AG09319 (cell line): ENCODE measurements around the gene FSD1L.

ENCODE experiments used
- DNase-seq: peaks from one replicate; pipeline ENCODE4 v3.0.0-alpha.2; 2010; ENCODE audit warnings: low read depth; ENCODE audit errors: extremely low read depth
- CTCF ChIP-seq: IDR thresholded peaks from 2 replicates; pipeline ENCODE4 v1.5.1; 2011; ENCODE audit warnings: low read depth, mild to moderate bottlenecking, inconsistent platforms, low read length, moderate library complexity

Gene FSD1L

GRCh38 chr9:105437704-105438103, 10.1 kb upstream of the FSD1L start:
- TF ChIP-seq CTCF = no peak
- DNase-seq = no peak

GRCh38 chr9:105438141-105438806, 9.6 kb upstream of the FSD1L start:
- DNase-seq = no peak
- TF ChIP-seq CTCF = no peak

DNA sequence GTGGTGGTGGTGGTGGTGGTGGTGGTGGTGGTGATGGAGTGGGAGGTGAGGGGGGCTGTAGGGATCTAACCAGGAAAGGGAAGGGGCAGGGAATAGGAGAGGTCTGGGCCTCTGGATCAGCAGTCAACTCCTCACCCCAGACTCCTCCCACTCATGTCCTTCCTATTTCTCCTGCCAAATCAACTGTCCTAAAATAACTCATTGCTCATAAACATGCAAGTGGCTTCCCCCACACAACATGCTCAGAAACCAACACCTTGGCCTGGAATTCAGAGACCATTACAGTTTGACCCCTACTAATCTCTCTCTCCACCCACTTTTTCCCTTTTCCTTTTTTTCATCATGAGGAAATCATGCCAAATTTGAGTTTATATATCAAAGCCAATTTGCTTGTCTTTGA, 8.4 kb upstream of the FSD1L start:
- DNase-seq = no peak
- TF ChIP-seq CTCF = no peak

GRCh38 chr9:105441616-105442160, 6.1 kb upstream of the FSD1L start:
- TF ChIP-seq CTCF = no peak
- no peak for DNase-seq

- no peak for DNase-seq
- TF ChIP-seq CTCF = no peak
Observed at GRCh38 chr9:105443121-105443520, 4.7 kb upstream of the FSD1L start.

DNA sequence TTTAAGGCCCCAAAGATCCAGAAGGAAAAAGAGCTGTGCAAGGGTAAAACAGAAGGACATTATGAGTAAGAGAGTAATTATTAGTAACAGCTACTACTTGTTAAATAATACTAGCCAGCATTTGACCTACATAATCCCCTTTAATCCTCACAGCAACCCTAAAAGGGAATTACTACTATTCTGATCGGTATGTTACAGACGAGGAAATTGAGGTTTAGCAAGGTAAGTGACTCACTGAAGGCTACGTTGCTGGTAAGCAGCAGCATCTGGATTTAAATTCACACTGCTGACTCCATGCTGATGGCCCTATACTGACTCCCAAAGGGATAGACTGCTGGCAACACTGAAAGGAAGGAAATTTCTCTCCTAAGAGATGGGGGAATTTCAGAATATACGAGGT, 3.7 kb upstream of the FSD1L start:
- DNase-seq = no peak
- TF ChIP-seq CTCF = no peak

GRCh38 chr9:105445203-105445881, 2.5 kb upstream of the FSD1L start:
- no peak for DNase-seq
- no peak for TF ChIP-seq CTCF
